Neuronal stem cell (in vitro differentiated cells): ENCODE measurements around the gene ZGRF1.

Source experiments
- DNase-seq: peaks from one replicate; pipeline ENCODE4 v3.0.0-alpha.2; 2013; ENCODE audit warnings: low spot score
- H2AFZ ChIP-seq: one replicate; pipeline ENCODE4 v1.6.1; 2013; ENCODE audit warnings: mild to moderate bottlenecking, low read length, inconsistent platforms
- H2AK5ac ChIP-seq: 2 replicates; pipeline ENCODE4 v1.6.1; 2013; ENCODE audit warnings: low read depth, mild to moderate bottlenecking, inconsistent platforms, low read length, moderate library complexity, mixed read lengths
- H2BK120ac ChIP-seq: 2 replicates; pipeline ENCODE4 v1.6.1; 2013; ENCODE audit warnings: low read depth, mild to moderate bottlenecking, inconsistent platforms, low read length, moderate library complexity, mixed read lengths
- H2BK12ac ChIP-seq: one replicate; pipeline ENCODE4 v1.6.1; 2013; ENCODE audit warnings: low read length, inconsistent platforms
- H2BK15ac ChIP-seq: 2 replicates; pipeline ENCODE4 v1.6.1; 2013; ENCODE audit warnings: mild to moderate bottlenecking, low read length, inconsistent platforms, mixed read lengths
- H2BK5ac ChIP-seq: one replicate; pipeline ENCODE4 v1.6.1; 2013; ENCODE audit warnings: inconsistent platforms, mild to moderate bottlenecking, low read length, moderate library complexity
- H3K14ac ChIP-seq: one replicate; pipeline ENCODE4 v1.6.1; 2013; ENCODE audit warnings: low read length, inconsistent platforms
- H3K18ac ChIP-seq: 2 replicates; pipeline ENCODE4 v1.6.1; 2013; ENCODE audit warnings: low read length, inconsistent platforms
- H3K23ac ChIP-seq: 2 replicates; pipeline ENCODE4 v1.6.1; 2013; ENCODE audit warnings: low read depth, mild to moderate bottlenecking, mixed read lengths, low read length, inconsistent platforms; ENCODE audit not compliant: poor library complexity
- H3K27ac ChIP-seq: replicated peaks from 3 replicates; pipeline ENCODE4 v1.5.1; 2013; ENCODE audit warnings: low read length, inconsistent platforms
- H3K27me3 ChIP-seq, 3 experiments: 2 replicates each; pipeline ENCODE4 v1.6.1; 2013; ENCODE audit warnings: low read length in 3 of 3, mild to moderate bottlenecking in 2 of 3, inconsistent platforms in 1 of 3, low read depth in 1 of 3, mixed read lengths in 1 of 3, moderate library complexity in 1 of 3; ENCODE audit not compliant: control insufficient read depth in 3 of 3, insufficient read depth in 3 of 3
- H3K36me3 ChIP-seq, 2 donors: replicated peaks in 1 of 2; 2 replicates each; pipeline ENCODE4 v1.6.1; 2013; ENCODE audit warnings: low read length in 2 of 2; ENCODE audit not compliant: control insufficient read depth in 2 of 2, insufficient read depth in 2 of 2
- H3K4ac ChIP-seq: 2 replicates; pipeline ENCODE4 v1.6.1; 2013; ENCODE audit warnings: inconsistent platforms, mild to moderate bottlenecking, low read length, moderate library complexity
- H3K4me1 ChIP-seq, 2 donors: 1 replicate in 1 of 2; 2 replicates in 1 of 2; pipeline ENCODE4 v1.6.1; 2013; ENCODE audit warnings: low read length in 2 of 2, low read depth in 1 of 2; ENCODE audit not compliant: control insufficient read depth in 2 of 2, insufficient read depth in 1 of 2
- H3K4me2 ChIP-seq: one replicate; pipeline ENCODE4 v1.6.1; 2013; ENCODE audit warnings: mild to moderate bottlenecking, low read length, inconsistent platforms; ENCODE audit not compliant: insufficient read depth, poor library complexity, severe bottlenecking
- H3K4me3 ChIP-seq, 2 donors: 2 replicates each; pipeline ENCODE4 v1.5.1; 2013; ENCODE audit warnings: low read length in 2 of 2, mild to moderate bottlenecking in 2 of 2, inconsistent platforms in 1 of 2, moderate library complexity in 1 of 2
- H3K79me1 ChIP-seq: one replicate; pipeline ENCODE4 v1.6.1; 2013; ENCODE audit warnings: low read depth, mild to moderate bottlenecking, inconsistent platforms, low read length, moderate library complexity
- H3K9ac ChIP-seq: one replicate; pipeline ENCODE4 v1.6.1; 2013; ENCODE audit warnings: mild to moderate bottlenecking, low read depth, low read length, inconsistent platforms; ENCODE audit not compliant: poor library complexity
- H3K9me3 ChIP-seq, 2 donors: replicated peaks in 1 of 2; 2 replicates each; pipeline versions ENCODE3 to v1.6.1; 2013; ENCODE audit warnings: low read length in 2 of 2, mild to moderate bottlenecking in 2 of 2, inconsistent platforms in 1 of 2, low read depth in 1 of 2, mixed read lengths in 1 of 2, moderate library complexity in 1 of 2; ENCODE audit not compliant: control insufficient read depth in 2 of 2, insufficient read depth in 1 of 2
- H4K8ac ChIP-seq: one replicate; pipeline ENCODE4 v1.6.1; 2013; ENCODE audit warnings: low read depth, mild to moderate bottlenecking, inconsistent platforms, low read length, moderate library complexity
- H4K91ac ChIP-seq: one replicate; pipeline ENCODE4 v1.6.1; 2013; ENCODE audit warnings: low read length, low read depth, mild to moderate bottlenecking, inconsistent platforms; ENCODE audit not compliant: poor library complexity
- whole genome bisulfite sequencing, 2 donors: extraction: QIAGEN DNeasy Blood & Tissue Kit; methylation state at CpG; one replicate each; pipeline ENCODE4 v1.1.7; 2013; ENCODE audit warnings: missing lambda C conversion rate in 2 of 2, mixed read lengths in 1 of 2; ENCODE audit not compliant: insufficient read length in 2 of 2, insufficient replicate concordance in 1 of 2; ENCODE audit errors: extremely low coverage in 2 of 2; 5-methylcytosine and 5-hydroxymethylcytosine counted together

ZGRF1 gene

DNA sequence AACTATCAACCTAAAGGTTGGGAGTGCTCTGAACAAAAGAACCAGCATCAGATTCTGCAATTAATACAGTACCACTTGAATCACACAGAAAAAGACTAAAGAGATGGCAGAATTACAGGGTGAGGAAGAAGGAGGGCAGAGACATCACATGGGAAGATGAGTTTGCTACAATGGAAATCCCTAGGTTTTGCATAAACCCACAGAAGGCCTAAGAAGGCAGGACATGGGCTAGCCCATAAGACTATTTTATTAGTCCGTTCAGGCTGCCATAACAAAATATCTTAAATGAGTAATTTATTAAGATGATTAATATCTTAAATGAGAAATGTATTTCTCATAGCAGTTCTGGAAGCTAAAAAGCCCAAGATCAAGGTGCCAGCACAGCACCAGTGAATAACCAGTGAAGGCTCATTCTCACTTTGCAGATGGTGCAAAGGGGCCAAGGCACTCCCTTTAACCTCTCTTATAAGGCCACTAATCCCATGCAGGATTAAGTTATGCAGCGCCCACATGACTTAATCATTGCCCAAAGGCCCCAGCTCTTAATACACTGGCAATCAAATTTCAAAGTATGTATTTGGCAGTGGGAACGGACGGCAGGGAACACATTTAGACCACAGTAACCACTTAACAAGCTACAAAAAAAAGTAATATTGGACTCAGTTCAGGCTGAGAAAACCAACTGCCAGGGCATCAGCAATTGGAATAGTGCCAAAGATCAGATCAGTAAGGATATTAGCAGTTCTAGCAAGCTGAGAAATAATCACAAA, 73.1 kb downstream of the ZGRF1 start:
- H3K36me3 ChIP-seq: peaks cover 0 to 36% of the 10 kb centered on the region in 2 donors
- no CpG with 5 or more reads among the region's 4 CpGs for WGBS, 2 donors
- no peak overlapping the region for H2BK12ac ChIP-seq
- H3K14ac ChIP-seq: no peak overlapping the region
- H3K79me1 ChIP-seq: no peaks in the 10 kb centered on the region
- no peak overlapping the region for H4K8ac ChIP-seq
- no peaks in the 10 kb centered on the region for H3K4me1 ChIP-seq
- no peak for DNase-seq
- H2BK15ac ChIP-seq: no peak overlapping the region
- no peak overlapping the region for H3K18ac ChIP-seq
- no peak overlapping the region for H2BK5ac ChIP-seq
- H3K9ac ChIP-seq: no peak overlapping the region
- no peak overlapping the region for H3K4ac ChIP-seq
- no peak overlapping the region for H3K23ac ChIP-seq
- H3K27me3 ChIP-seq: no peaks in the 10 kb centered on the region
- H2AFZ ChIP-seq: no peak overlapping the region
- H3K9me3 ChIP-seq: no peaks in the 10 kb centered on the region
- H3K4me2 ChIP-seq: no peak overlapping the region
- H3K27ac ChIP-seq: no peak overlapping the region
- no peak overlapping the region for H4K91ac ChIP-seq
- H3K4me3 ChIP-seq: no peak overlapping the region
- H2AK5ac ChIP-seq: no peak overlapping the region
- H2BK120ac ChIP-seq: no peak overlapping the region

GRCh38 chr4:112562254-112562879, 74.3 kb downstream of the ZGRF1 start:
- Histone ChIP-seq H2BK5ac (no peak overlapping the region), H3K27me3 (no peaks in the 10 kb centered on the region), H3K4me1 (no peaks in the 10 kb centered on the region), H4K91ac (no peak overlapping the region), H3K9me3 (no peaks in the 10 kb centered on the region), H2AFZ (no peak overlapping the region), H3K27ac (no peak overlapping the region), H3K4me3 (no peak overlapping the region), H3K14ac (no peak overlapping the region), H2AK5ac (no peak overlapping the region), H3K4me2 (no peak overlapping the region), H3K9ac (no peak overlapping the region), H2BK12ac (no peak overlapping the region), H2BK15ac (no peak overlapping the region), H3K23ac (no peak overlapping the region), H2BK120ac (no peak overlapping the region), H3K4ac (no peak overlapping the region), H4K8ac (no peak overlapping the region), H3K79me1 (no peaks in the 10 kb centered on the region), H3K18ac (no peak overlapping the region), H3K36me3 (peaks cover 2 to 43% of the 10 kb centered on the region in 2 donors)
- DNase-seq: no peak
- WGBS, 2 donors: no CpG with 5 or more reads among the region's 2 CpGs

GRCh38 chr4:112560084-112560483, 76.6 kb downstream of the ZGRF1 start:
- no peaks in the 10 kb centered on the region for H3K27me3 ChIP-seq
- H3K4ac ChIP-seq: no peak overlapping the region
- no peak overlapping the region for H3K4me2 ChIP-seq
- H2BK5ac ChIP-seq: no peak overlapping the region
- H3K4me1 ChIP-seq: no peaks in the 10 kb centered on the region
- no peak overlapping the region for H3K14ac ChIP-seq
- H3K9ac ChIP-seq: no peak overlapping the region
- H2BK15ac ChIP-seq: no peak overlapping the region
- H3K9me3 ChIP-seq: no peaks in the 10 kb centered on the region
- H3K36me3 ChIP-seq: peaks cover 2 to 47% of the 10 kb centered on the region in 2 donors
- no peak overlapping the region for H2AFZ ChIP-seq
- WGBS, 2 donors: no CpG with 5 or more reads among the region's 2 CpGs
- H3K79me1 ChIP-seq: no peaks in the 10 kb centered on the region
- no peak overlapping the region for H2AK5ac ChIP-seq
- H3K23ac ChIP-seq: no peak overlapping the region
- H2BK12ac ChIP-seq: no peak overlapping the region
- no peak overlapping the region for H4K8ac ChIP-seq
- no peak overlapping the region for H2BK120ac ChIP-seq
- no peak overlapping the region for H3K27ac ChIP-seq
- H3K4me3 ChIP-seq: no peak overlapping the region
- no peak for DNase-seq
- H3K18ac ChIP-seq: no peak overlapping the region
- H4K91ac ChIP-seq: no peak overlapping the region

DNA sequence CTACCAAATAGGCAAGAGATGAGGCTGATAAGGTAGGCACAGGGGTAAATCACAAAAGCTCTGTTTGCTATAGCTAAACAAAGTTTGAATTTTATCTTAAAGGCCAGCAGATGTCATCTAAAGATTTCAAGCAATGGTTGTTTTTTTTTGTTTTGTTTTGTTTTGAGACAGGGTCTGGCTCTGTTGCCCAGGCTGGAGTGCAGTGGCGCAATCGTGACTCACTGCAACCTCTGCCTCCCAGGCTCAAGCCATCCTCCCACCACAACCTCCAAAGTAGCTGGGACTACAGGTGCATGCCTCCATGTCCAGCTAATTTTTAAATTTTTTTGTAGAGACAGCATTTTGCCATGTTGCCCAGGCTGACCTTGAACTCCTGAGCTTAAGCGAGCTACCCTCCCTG, 77.7 kb downstream of the ZGRF1 start:
- H2BK12ac ChIP-seq: no peak overlapping the region
- peaks cover 2 to 53% of the 10 kb centered on the region in 2 donors for H3K36me3 ChIP-seq
- H3K79me1 ChIP-seq: no peaks in the 10 kb centered on the region
- H4K91ac ChIP-seq: no peak overlapping the region
- no peak overlapping the region for H2BK5ac ChIP-seq
- no peaks in the 10 kb centered on the region for H3K27me3 ChIP-seq
- H3K9me3 ChIP-seq: no peaks in the 10 kb centered on the region
- H2AK5ac ChIP-seq: no peak overlapping the region
- H3K4me1 ChIP-seq: no peaks in the 10 kb centered on the region
- no peak overlapping the region for H3K9ac ChIP-seq
- WGBS, 2 donors: no CpG with 5 or more reads among the region's 3 CpGs
- no peak overlapping the region for H3K4me2 ChIP-seq
- H2BK15ac ChIP-seq: no peak overlapping the region
- no peak overlapping the region for H3K27ac ChIP-seq
- H3K4ac ChIP-seq: no peak overlapping the region
- H3K23ac ChIP-seq: no peak overlapping the region
- no peak for DNase-seq
- no peak overlapping the region for H3K14ac ChIP-seq
- no peak overlapping the region for H2AFZ ChIP-seq
- H4K8ac ChIP-seq: no peak overlapping the region
- no peak overlapping the region for H3K18ac ChIP-seq
- H3K4me3 ChIP-seq: no peak overlapping the region
- H2BK120ac ChIP-seq: no peak overlapping the region
